Activated CD4-positive, alpha-beta T cell treated with anti-CD3 and anti-CD28 coated beads, Interleukin-2, amount 10 ng/mL, durations not matched to agents 24 days and 14 days (primary cell): ENCODE results near the gene CDC42BPB. TPM values are rescaled to one million over a fixed set of nuclear protein-coding genes. Genes with fewer than 3 reads are reported as not detected.

Source experiments
- DNase-seq: peaks from one replicate; pipeline ENCODE4 v3.0.0; 2022
- H3K27ac Mint-ChIP-seq: one replicate; pipeline ENCODE4 v1.8.0; 2022; ENCODE audit warnings: mild to moderate bottlenecking, mixed read lengths
- H3K27me3 Mint-ChIP-seq: one replicate; pipeline ENCODE4 v1.8.0; 2022; ENCODE audit warnings: mixed read lengths
- H3K36me3 Mint-ChIP-seq: one replicate; pipeline ENCODE4 v1.8.0; 2022; ENCODE audit warnings: low read depth, mild to moderate bottlenecking, mixed read lengths
- H3K4me1 Mint-ChIP-seq: one replicate; pipeline ENCODE4 v1.8.0; 2021; ENCODE audit warnings: mixed read lengths
- H3K4me3 Mint-ChIP-seq: one replicate; pipeline ENCODE4 v1.8.0; 2022; ENCODE audit warnings: mild to moderate bottlenecking, moderate library complexity, mixed read lengths
- H3K9me3 Mint-ChIP-seq: one replicate; pipeline ENCODE4 v1.8.0; 2021; ENCODE audit warnings: mixed read lengths
- intact Hi-C: fragments of 100-400 bp; cut with micrococcal nuclease; formaldehyde crosslinking; loops from one replicate; pipeline ENCODE4 v1.15.1; 2023
- total RNA-seq: library from RNA; stranded (reverse); gene quantifications from 2 replicates; pipeline ENCODE4 v1.2.3, GENCODE V29; 2022

The CDC42BPB gene
- total RNA-seq, 1 donor from 2014 or later = 1.7 TPM

DNA sequence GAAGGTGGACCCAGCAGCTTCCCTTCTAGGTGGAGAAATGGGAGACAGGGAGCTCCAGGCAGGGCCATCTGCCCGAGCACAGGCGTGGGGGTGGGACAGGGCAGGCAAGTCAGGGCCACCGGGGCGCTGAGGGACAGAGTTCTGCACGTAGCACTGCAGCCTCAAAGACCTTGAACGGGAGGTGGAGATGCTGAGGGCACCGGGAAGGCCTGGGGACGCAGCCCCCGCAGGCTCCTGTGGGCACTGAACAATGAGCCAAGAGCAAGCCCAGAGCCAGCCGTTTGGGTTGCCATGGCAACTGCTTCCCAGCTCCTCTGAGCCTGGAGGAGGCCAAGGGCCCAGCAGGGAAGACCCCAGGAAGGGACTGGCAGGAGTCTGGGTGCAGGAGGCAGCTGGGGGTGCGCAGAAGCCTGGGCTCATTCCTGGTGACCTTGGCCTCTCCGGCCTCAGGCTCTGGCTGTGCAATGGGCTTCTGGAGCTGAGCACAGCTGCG is 30.0 kb upstream of the CDC42BPB start:
- no peak for DNase-seq
- intact Hi-C loops = no loop called here
- no peaks in the 10 kb centered on the region for H3K9me3 Mint-ChIP-seq
- peaks cover 8% of the 10 kb centered on the region for H3K27me3 Mint-ChIP-seq
- no peak overlapping the region for H3K4me3 Mint-ChIP-seq
- peaks cover 3% of the 10 kb centered on the region for H3K4me1 Mint-ChIP-seq
- H3K36me3 Mint-ChIP-seq = no peaks in the 10 kb centered on the region
- H3K27ac Mint-ChIP-seq = no peak overlapping the region

DNA sequence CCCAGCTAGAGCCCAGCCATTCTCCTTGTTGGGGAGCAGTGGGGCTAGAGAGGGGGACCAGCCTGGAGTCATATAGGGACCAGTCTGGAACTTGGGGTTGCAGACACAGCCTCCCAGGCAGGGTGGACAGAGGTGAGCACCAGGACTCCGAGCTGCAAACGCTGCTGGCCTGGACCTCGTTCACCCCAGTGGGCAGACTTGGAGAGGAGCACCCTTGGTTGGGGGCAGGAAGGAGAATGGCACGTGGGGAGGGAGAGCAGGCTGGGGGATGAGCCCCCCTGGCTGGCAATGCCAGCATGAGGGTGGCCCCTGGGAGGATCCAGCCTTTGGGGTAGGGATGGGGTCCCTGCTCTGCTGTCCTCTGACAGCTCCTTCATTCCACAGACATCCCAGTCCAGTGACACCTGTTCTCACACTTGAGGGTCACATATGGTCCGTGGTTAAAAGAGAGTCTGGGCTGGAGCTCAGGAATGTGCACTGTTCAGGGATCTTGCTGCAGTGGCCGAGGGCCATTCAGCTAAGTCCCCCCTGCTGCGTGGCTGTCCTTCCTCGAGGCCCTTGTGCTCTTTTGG is 29.5 kb upstream of the CDC42BPB start:
- H3K36me3 Mint-ChIP-seq = no peaks in the 10 kb centered on the region
- intact Hi-C loops = no loop called here
- no peak overlapping the region for H3K27ac Mint-ChIP-seq
- peaks cover 3% of the 10 kb centered on the region for H3K4me1 Mint-ChIP-seq
- H3K9me3 Mint-ChIP-seq = no peaks in the 10 kb centered on the region
- peaks cover 8% of the 10 kb centered on the region for H3K27me3 Mint-ChIP-seq
- H3K4me3 Mint-ChIP-seq = no peak overlapping the region
- DNase-seq = no peak

DNA sequence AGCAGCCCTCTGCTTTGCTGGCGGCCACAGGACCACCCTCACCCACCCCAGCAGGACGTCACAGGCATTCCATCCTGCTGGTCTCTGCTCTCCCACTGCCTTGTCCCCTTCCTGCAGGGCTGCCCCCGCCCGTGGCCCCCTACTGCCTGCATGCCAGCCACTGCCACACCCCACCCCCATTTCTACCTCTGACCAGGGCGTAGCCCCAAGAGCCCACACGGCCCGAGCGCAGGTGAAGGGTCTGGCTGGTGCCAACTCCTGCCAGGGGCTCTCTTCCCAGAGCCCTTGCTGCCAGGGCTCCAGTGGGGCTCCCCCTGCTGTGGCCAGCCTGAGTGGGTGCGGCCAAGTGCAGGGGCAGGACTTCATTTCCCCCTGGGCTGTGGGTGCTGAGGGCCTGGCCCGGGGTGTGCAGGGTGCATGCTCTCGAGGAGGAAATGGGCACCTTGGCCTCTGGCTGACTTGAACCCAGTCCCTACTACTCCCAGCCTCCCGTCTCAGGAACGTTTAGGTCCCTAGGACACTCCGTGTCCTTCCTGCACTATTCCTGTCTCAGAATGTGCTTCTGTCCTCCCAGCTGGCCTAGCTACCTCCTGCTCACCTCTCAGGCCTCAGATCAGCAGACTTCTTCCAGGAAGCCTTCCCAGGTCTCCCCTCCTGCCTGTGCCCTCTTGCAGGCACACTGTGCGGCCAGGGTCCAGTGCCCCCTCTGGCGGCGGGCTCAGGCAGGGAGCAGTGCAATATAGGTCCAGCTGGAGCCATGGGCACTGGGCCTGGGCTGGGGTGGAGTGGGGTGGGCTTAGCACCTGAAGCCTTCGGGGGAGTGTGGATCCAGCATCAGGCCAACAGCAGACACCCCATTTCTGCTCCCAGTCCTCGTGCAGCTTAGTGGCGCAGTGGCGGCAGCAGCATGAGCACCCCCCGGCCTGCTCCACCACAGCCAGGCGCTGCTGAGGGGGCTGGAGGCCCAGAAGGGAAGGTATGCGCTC is 28.1 kb upstream of the CDC42BPB start:
- Mint-ChIP-seq H3K27ac (no peak overlapping the region), H3K4me3 (no peak overlapping the region), H3K36me3 (no peaks in the 10 kb centered on the region), H3K27me3 (peaks cover 5% of the 10 kb centered on the region), H3K9me3 (no peaks in the 10 kb centered on the region), H3K4me1 (no peaks in the 10 kb centered on the region)
- DNase-seq = no peak
- intact Hi-C loops = no loop called here

DNA sequence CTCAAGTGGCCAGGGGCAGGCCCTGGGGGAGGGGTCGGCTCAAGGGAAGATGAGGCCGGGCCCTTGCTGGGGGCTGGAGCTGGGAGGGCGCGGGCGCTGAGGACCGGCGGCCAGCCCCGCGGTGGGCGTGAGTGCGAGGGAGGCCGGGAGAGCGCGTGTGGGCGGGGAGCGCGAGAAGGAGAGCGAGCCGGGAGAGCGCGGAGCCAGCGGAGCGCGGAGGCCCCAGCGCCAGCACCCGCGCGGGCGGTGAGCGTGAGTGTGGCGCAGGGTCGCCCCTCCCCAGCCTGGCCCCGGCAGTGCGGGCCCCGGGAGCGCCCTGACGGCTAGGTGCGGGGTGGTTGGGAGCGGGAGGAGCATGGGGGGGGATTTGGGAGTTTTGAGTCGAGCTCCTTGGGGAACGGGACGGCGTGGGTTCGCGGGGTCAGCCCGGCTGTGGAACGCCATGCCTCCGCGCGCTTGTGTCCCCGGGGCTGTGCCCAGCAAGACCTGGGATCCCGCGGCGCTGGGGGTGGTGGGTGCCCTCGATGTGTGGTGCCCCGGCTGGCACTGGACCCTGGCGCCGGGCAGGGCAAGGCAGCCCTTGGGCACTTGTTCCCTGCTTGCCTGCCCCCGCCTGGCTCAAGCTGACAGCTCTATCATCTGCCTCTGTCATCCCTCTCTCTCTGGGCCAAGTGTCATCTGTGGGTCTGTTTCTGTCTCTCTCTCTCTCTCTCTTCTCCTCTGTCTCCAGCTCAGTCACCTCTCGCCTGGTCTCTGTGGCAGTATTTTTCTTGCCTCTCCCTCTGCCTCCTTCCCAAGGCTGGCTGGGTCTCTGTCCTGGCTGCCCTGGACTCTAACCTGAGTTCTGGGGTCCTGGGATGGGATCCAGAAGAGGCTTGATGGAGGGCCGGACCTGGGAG is 26.9 kb upstream of the CDC42BPB start, which contains the start of gene LBHD2:
TSS of gene LBHD2 (plus strand) at position 190 of the 899 bp plus-strand sequence. CDS start 1,803 bp downstream, outside the sequence.
- Mint-ChIP-seq H3K27me3 (peaks cover 5% of the 10 kb centered on the region), H3K4me1 (no peaks in the 10 kb centered on the region), H3K27ac (no peak within 1 kb of the TSS), H3K9me3 (no peaks in the 10 kb centered on the region), H3K36me3 (no peaks in the 10 kb centered on the region), H3K4me3 (no peak within 1 kb of the TSS)
- DNase-seq = no peak
- intact Hi-C loops = no loop called here

DNA sequence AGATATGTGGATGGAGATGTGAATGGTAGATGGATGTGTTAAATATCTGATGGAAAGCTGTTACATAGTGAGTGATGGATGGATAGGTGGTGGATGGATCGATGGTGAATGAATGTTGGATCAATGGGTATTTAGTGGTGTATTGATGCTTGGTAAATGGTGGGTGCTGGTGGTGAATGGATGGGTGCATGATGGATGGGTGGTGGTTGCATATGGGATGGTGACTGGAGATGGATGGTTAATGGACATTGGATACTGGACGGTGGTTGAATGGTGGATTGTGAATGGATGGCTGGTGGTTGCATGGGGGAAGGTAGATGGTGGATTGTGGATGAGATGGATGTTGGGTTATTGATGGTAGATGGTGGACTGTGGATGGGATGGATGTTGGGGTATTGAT is 24.6 kb upstream of the CDC42BPB start:
- no peaks in the 10 kb centered on the region for H3K36me3 Mint-ChIP-seq
- H3K27me3 Mint-ChIP-seq = peaks cover 5% of the 10 kb centered on the region
- H3K4me1 Mint-ChIP-seq = no peaks in the 10 kb centered on the region
- no peak overlapping the region for H3K27ac Mint-ChIP-seq
- H3K9me3 Mint-ChIP-seq = no peaks in the 10 kb centered on the region
- H3K4me3 Mint-ChIP-seq = no peak overlapping the region
- intact Hi-C loops = no loop called here
- DNase-seq = no peak

DNA sequence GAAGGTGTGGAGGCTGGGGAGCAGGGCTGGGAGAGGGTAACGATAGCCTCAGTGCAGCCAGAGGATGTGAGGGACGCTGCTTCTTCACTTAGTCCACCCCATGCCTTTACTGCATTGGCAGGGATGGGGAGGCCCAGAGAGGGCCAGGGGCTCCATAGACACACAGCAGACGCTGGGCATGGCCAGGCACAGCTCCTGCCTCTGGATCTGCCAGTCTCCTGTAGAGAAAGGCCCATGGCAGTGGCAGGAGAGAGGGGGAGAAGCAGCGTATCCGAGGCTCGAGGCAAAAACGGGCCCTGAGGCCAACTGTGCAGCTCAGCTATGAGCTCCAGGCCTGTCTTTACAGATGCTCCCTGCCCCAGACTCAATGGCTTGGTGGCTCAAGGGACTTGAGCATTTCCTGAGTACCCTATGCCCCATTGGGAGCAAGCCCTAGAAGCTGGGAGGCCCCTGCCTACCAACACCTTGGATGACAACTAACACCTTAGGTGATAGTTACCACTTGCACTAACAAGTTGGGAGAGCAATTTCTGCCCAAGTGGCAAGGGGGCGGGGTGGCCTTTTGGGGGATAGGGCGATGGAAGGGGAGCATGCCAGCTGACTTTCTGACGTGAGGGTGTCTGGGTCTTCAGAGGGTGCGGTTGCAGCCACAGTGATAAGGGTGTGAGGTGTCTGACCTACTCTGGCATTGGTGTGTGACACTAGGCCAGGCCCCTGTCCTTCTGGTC is 21.7 kb upstream of the CDC42BPB start:
- peaks cover 4% of the 10 kb centered on the region for H3K27me3 Mint-ChIP-seq
- no peak overlapping the region for H3K27ac Mint-ChIP-seq
- H3K4me1 Mint-ChIP-seq = no peaks in the 10 kb centered on the region
- no peak overlapping the region for H3K4me3 Mint-ChIP-seq
- no peaks in the 10 kb centered on the region for H3K36me3 Mint-ChIP-seq
- DNase-seq = no peak
- H3K9me3 Mint-ChIP-seq = no peaks in the 10 kb centered on the region
- intact Hi-C loops = loop anchor here (1.0 kb wide), 1 partner anchor 12 kb away; no protein-coding TSS in a partner anchor

DNA sequence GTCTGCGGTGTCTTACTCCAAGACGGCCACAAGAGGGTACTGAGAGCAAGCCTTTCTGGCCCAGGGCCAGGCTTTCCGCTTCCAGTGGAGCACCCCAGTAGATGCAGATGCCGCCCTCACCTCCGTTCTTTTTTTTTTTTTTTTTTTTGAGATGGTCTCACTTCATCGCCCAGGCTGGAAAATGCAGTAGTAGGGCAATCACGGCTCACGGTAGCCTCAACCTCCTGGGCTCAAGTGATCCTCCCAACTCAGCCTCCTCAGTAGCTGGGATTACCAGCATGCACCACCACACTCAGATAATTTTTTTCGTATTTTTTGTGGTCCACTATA is 21.0 kb upstream of the CDC42BPB start:
- DNase-seq = peak; percentile 91
- no peak overlapping the region for H3K4me3 Mint-ChIP-seq
- H3K36me3 Mint-ChIP-seq = no peaks in the 10 kb centered on the region
- no peak overlapping the region for H3K27ac Mint-ChIP-seq
- peaks cover 4% of the 10 kb centered on the region for H3K27me3 Mint-ChIP-seq
- intact Hi-C loops = loop anchor here (1.0 kb wide), 1 partner anchor 13 kb away; no protein-coding TSS in a partner anchor
- no peaks in the 10 kb centered on the region for H3K9me3 Mint-ChIP-seq
- H3K4me1 Mint-ChIP-seq = no peaks in the 10 kb centered on the region

DNA sequence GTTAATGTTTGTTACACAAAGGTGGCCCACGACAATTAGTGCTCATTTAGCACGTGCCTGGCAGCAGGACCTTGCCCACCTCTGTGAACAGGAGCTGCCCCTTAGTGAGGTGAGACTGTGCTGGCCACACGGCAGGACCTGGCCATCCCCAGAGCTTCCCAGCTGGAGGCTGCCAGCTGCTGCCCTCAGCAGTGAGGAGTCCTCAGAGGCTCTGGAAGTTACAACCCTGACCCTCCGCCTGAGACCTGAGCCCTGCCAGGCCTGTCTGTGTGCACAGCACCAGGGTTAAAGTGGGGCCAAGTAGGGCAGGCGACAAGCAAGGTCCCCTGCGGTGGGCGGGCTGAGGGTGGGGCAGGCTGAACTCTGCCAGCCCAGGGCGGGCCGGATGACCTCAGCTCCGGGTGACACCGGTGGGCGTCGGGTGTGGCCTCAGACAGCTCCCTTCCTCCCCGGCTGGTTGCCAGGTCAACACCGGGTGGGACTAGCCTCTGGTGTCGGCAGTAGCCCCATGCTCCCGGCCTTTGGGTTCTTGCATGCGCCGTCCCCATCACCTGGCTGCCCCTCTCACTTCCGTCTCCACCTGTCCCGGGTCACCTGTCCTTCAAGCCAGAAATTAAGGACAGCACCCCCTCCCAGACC is 17.5 kb upstream of the CDC42BPB start:
- H3K27ac Mint-ChIP-seq = no peak overlapping the region
- H3K9me3 Mint-ChIP-seq = no peaks in the 10 kb centered on the region
- peak; percentile 66 for DNase-seq
- H3K4me3 Mint-ChIP-seq = no peak overlapping the region
- H3K4me1 Mint-ChIP-seq = no peaks in the 10 kb centered on the region
- no peaks in the 10 kb centered on the region for H3K36me3 Mint-ChIP-seq
- peaks cover 4% of the 10 kb centered on the region for H3K27me3 Mint-ChIP-seq
- intact Hi-C loops = loop anchor here (2.0 kb wide), 2 partner anchors 16 to 218 kb away; no protein-coding TSS in a partner anchor

DNA sequence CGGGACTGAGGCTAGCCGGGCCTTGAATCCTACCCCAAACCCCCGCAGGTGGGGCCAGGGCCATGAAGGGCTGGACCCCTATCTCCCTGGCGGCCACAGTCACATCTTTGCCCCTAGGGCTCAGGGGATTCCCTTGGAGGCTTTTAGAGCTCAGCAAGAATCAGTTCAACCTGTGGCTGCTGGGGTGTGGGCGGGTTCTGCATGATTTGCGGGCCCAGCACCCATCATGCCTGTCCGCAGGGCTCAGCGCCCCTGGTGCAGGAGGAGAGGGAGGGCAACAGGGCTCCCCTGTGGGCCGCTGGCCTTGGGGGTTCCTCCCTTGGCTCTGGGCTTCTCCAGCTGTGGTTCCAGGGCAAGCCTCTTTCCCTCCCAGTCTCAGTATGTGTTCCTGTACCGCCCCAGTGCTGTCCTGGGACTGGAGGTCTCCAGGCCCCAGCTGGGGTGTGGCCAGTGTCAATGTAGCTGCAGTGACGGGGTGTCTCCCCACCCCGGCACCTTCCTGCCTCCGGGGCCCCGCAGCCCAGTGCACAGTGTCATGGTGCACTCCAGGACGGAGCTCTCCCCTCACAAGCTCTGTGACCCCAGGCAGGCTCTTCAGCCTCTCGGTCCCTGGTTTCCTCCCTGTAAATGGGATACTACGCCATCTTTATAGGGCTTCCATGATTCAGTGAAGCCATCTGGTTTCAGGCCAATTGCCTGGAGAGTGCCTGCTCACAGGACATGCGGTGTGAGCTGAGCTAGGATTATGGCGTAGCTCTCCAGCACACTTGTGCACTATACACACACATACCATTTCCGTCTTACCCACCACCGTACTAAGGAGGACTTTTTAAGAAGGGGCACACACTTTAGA is 16.8 kb upstream of the CDC42BPB start:
- Mint-ChIP-seq H3K9me3 (no peaks in the 10 kb centered on the region), H3K4me1 (no peaks in the 10 kb centered on the region), H3K36me3 (no peaks in the 10 kb centered on the region), H3K27ac (no peak overlapping the region), H3K4me3 (no peak overlapping the region), H3K27me3 (peaks cover 4% of the 10 kb centered on the region)
- DNase-seq = no peak
- intact Hi-C loops = loop anchor here (2.0 kb wide), 2 partner anchors 17 to 219 kb away; no protein-coding TSS in a partner anchor

DNA sequence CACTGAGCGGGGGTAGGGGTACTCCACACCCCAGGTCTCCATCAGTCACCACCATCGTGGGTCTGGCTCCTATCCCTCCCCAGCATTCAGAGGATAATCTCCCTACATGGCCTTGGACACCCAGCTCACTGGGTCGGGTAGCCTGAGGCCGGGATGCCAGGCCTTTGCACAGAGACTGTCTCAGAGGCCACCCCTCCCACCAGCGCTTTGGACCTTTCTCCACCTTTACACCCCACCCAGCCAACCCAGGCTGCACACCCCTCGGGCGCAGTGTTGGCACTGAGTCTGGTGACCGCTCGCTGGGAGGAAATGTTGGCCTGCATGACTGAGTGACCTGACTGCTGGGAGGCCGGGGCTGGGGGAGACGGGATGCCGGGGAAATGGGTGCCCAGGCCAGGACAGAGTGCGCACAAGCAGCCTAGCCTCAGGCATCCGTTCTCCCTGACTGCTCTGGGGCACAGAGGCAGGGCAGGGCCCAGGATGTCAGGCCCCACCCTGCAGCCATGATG is 16.1 kb upstream of the CDC42BPB start:
- Mint-ChIP-seq H3K27ac (no peak overlapping the region), H3K4me1 (no peaks in the 10 kb centered on the region), H3K9me3 (no peaks in the 10 kb centered on the region), H3K36me3 (no peaks in the 10 kb centered on the region), H3K4me3 (no peak overlapping the region), H3K27me3 (peaks cover 4% of the 10 kb centered on the region)
- intact Hi-C loops = no loop called here
- no peak for DNase-seq

DNA sequence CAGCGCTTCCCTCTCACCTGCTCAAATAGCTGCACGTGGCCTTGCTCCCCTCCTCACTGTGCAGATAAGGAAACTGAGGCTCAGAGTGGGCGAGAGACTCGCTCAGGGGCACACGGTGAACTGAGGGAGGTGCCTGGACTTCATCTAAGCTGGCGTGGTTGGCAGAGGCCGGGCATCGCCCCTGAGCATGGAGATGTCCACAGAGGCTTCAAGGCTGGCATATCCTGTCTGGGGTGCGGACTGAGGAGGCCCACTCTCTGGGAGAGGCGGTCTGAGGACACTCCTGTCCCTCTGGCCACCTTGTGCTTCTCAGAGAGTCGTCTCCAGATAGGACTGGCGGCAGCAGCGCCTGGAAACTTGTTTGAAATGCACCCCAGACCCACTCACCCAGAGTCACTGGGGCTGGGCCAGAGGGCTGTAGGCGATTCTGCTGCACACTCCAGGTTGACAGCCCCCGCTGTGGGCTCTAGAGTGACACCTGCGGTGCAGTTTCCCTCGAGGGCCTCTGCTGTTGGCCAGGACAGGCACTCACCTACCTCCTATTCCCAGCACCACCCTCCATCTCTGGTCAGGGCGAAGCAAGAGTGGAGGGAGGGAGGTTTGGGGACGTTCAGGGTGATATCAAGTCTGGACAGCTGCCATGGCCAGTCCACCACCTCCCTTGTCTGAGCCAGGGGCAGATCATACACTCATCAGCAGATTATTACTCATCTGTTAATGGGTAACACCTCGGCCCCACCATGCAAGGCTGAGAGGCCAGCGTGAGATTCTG is 15.4 kb upstream of the CDC42BPB start:
- Mint-ChIP-seq H3K4me3 (no peak overlapping the region), H3K4me1 (no peaks in the 10 kb centered on the region), H3K27ac (no peak overlapping the region), H3K36me3 (no peaks in the 10 kb centered on the region), H3K27me3 (peaks cover 4% of the 10 kb centered on the region), H3K9me3 (no peaks in the 10 kb centered on the region)
- intact Hi-C loops = no loop called here
- peak; percentile 56 for DNase-seq
